IMR-90 (cell line): Measurements from ENCODE around the gene KCNJ16. TPM values are rescaled to one million over a fixed set of nuclear protein-coding genes. Genes with fewer than 3 reads are reported as not detected.

Experiments used
- ATAC-seq: fragments of 200-7000 bp; cut with Tn5 transposase; 2 replicates; pipeline ENCODE4 v1.9.1; 2020; ENCODE audit warnings: low read depth, mild to moderate bottlenecking, moderate library complexity
- BruUV-seq: library from RNA; stranded (reverse); fragments of 400-500 nt; replicated peaks from 2 replicates; lab custom pipeline; 2021; lab: Mats Ljungman, UMichigan
- CTCF ChIA-PET: fragments of 300-600 bp; formaldehyde crosslinking; extraction: SDS; loops from one replicate; lab custom pipeline; 2021; ENCODE audit warnings: antibody characterized with exemption; lab: Yijun Ruan, JAX
- POLR2A ChIA-PET: fragments of 300-600 bp; sonication (Branson Sonifier 250); formaldehyde crosslinking; loops from one replicate; lab custom pipeline; 2022; ENCODE audit warnings: antibody characterized with exemption; ENCODE audit not compliant: unreplicated experiment; lab: Charles Lee
- DNase-seq: peaks from one replicate; pipeline ENCODE4 v3.0.0; 2013
- H2AFZ ChIP-seq: replicated peaks from 2 replicates; pipeline ENCODE3; 2013; ENCODE audit warnings: low read length, mild to moderate bottlenecking; ENCODE audit not compliant: poor library complexity
- H2AK5ac ChIP-seq: 2 replicates; pipeline ENCODE4 v1.6.1; 2013; ENCODE audit warnings: low read depth, low read length, inconsistent platforms
- H2AK9ac ChIP-seq: replicated peaks from 2 replicates; pipeline ENCODE3; 2013; ENCODE audit warnings: mild to moderate bottlenecking, low read depth, low read length, moderate library complexity; ENCODE audit not compliant: poor library complexity
- H2BK120ac ChIP-seq: 2 replicates; pipeline ENCODE4 v1.6.1; 2013; ENCODE audit warnings: low read depth, low read length, inconsistent platforms
- H2BK15ac ChIP-seq: 3 replicates; pipeline ENCODE4 v1.6.1; 2013; ENCODE audit warnings: low read depth, low read length, inconsistent platforms
- H2BK20ac ChIP-seq: 2 replicates; pipeline ENCODE4 v1.6.1; 2013; ENCODE audit warnings: low read depth, mild to moderate bottlenecking, inconsistent platforms, low read length, moderate library complexity
- H2BK5ac ChIP-seq: 2 replicates; pipeline ENCODE4 v1.6.1; 2013; ENCODE audit warnings: mild to moderate bottlenecking, low read depth, low read length, inconsistent platforms; ENCODE audit not compliant: poor library complexity, severe bottlenecking
- H3K14ac ChIP-seq: replicated peaks from 2 replicates; pipeline ENCODE4 v1.6.1; 2013; ENCODE audit warnings: low read depth, low read length, inconsistent platforms
- H3K18ac ChIP-seq: 2 replicates; pipeline ENCODE4 v1.6.1; 2013; ENCODE audit warnings: low read depth, low read length, control low read depth
- H3K23ac ChIP-seq: 2 replicates; pipeline ENCODE4 v1.6.1; 2013; ENCODE audit warnings: low read depth, low read length, inconsistent platforms
- H3K27ac ChIP-seq: 2 replicates; pipeline ENCODE4 v1.5.1; 2013; ENCODE audit warnings: mild to moderate bottlenecking, control low read depth, low read length; ENCODE audit not compliant: insufficient read depth
- H3K27me3 ChIP-seq: 2 replicates; pipeline ENCODE4 v1.6.1; 2013; ENCODE audit warnings: low read length; ENCODE audit not compliant: control insufficient read depth, insufficient read depth
- H3K36me3 ChIP-seq: 2 replicates; pipeline ENCODE4 v1.6.1; 2013; ENCODE audit warnings: low read length, mixed read lengths; ENCODE audit not compliant: control insufficient read depth, insufficient read depth
- H3K4ac ChIP-seq: 2 replicates; pipeline ENCODE4 v1.6.1; 2013; ENCODE audit warnings: low read depth, low read length, inconsistent platforms
- H3K4me1 ChIP-seq: 2 replicates; pipeline ENCODE4 v1.6.1; 2013; ENCODE audit warnings: low read length, mixed read lengths; ENCODE audit not compliant: control insufficient read depth, insufficient read depth
- H3K4me2 ChIP-seq: 2 replicates; pipeline ENCODE4 v1.6.1; 2013; ENCODE audit warnings: low read depth, mild to moderate bottlenecking, control low read depth, low read length, moderate library complexity
- H3K4me3 ChIP-seq: 2 replicates; pipeline ENCODE4 v1.5.1; 2013; ENCODE audit warnings: low read depth, mild to moderate bottlenecking, control low read depth, low read length, moderate library complexity; ENCODE audit not compliant: insufficient read depth
- H3K56ac ChIP-seq: 2 replicates; pipeline ENCODE4 v1.6.1; 2013; ENCODE audit warnings: low read length, inconsistent platforms; ENCODE audit not compliant: insufficient read depth; ENCODE audit errors: extremely low read depth
- H3K79me1 ChIP-seq, 2 experiments: 2 replicates each; pipeline ENCODE4 v1.6.1; 2013; ENCODE audit warnings: low read length in 2 of 2, inconsistent platforms in 1 of 2, low read depth in 1 of 2
- H3K9ac ChIP-seq: 2 replicates; pipeline ENCODE4 v1.6.1; 2013; ENCODE audit warnings: low read depth, low read length, control low read depth
- H3K9me1 ChIP-seq: 2 replicates; pipeline ENCODE4 v1.6.1; 2013; ENCODE audit warnings: low read length, inconsistent platforms; ENCODE audit not compliant: insufficient read depth
- H3K9me3 ChIP-seq: 2 replicates; pipeline ENCODE4 v1.6.1; 2013; ENCODE audit warnings: low read length; ENCODE audit not compliant: control insufficient read depth, insufficient read depth
- H4K20me1 ChIP-seq: 2 replicates; pipeline ENCODE4 v1.6.1; 2013; ENCODE audit warnings: low read length, inconsistent platforms; ENCODE audit not compliant: insufficient read depth
- H4K5ac ChIP-seq: 2 replicates; pipeline ENCODE4 v1.6.1; 2013; ENCODE audit warnings: mild to moderate bottlenecking, low read depth, low read length, control low read depth
- H4K8ac ChIP-seq, 2 experiments: 2 replicates each; pipeline ENCODE4 v1.6.1; 2013; ENCODE audit warnings: low read depth in 2 of 2, low read length in 2 of 2, control low read depth in 1 of 2, inconsistent platforms in 1 of 2
- H4K91ac ChIP-seq: 2 replicates; pipeline ENCODE4 v1.6.1; 2013; ENCODE audit warnings: low read depth, low read length, inconsistent platforms; ENCODE audit not compliant: insufficient read depth
- BHLHE40 ChIP-seq: fragments of 150-350 bp; IDR thresholded peaks from 2 replicates; pipeline ENCODE4 v1.6.1; 2016; ENCODE audit warnings: mild to moderate bottlenecking, low read depth, low read length
- CEBPB ChIP-seq: IDR thresholded peaks from 2 replicates; pipeline ENCODE4 v1.6.1; 2012; ENCODE audit warnings: low read depth, low read length, improper control_type of control experiment
- CHD1 ChIP-seq: IDR thresholded peaks from 2 replicates; pipeline ENCODE4 v1.6.1; 2012; ENCODE audit warnings: low read depth, low read length, improper control_type of control experiment
- FOS ChIP-seq: fragments of 150-350 bp; IDR thresholded peaks from 2 replicates; pipeline ENCODE4 v1.6.1; 2016; ENCODE audit warnings: low read depth, low read length
- MAFK ChIP-seq: IDR thresholded peaks from 2 replicates; pipeline ENCODE4 v1.6.1; 2012; ENCODE audit warnings: low read depth, low read length, improper control_type of control experiment
- MAZ ChIP-seq: IDR thresholded peaks from 2 replicates; pipeline ENCODE4 v1.6.1; 2012; ENCODE audit warnings: low read depth, mild to moderate bottlenecking, low read length, improper control_type of control experiment, moderate library complexity, borderline replicate concordance
- MXI1 ChIP-seq: IDR thresholded peaks from 2 replicates; pipeline ENCODE4 v1.6.1; 2012; ENCODE audit warnings: low read depth, mild to moderate bottlenecking, low read length, moderate library complexity, borderline replicate concordance
- NFE2L2 ChIP-seq: fragments of 150-350 bp; IDR thresholded peaks from 2 replicates; pipeline ENCODE4 v1.6.1; 2016; ENCODE audit warnings: low read depth, mild to moderate bottlenecking, low read length
- POLR2A ChIP-seq: IDR thresholded peaks from 2 replicates; pipeline ENCODE4 v1.6.1; 2012; ENCODE audit warnings: mild to moderate bottlenecking, low read depth, low read length
- RAD21 ChIP-seq: IDR thresholded peaks from 2 replicates; pipeline ENCODE4 v1.6.1; 2012; ENCODE audit warnings: low read length, improper control_type of control experiment
- RCOR1 ChIP-seq: IDR thresholded peaks from 2 replicates; pipeline ENCODE4 v1.6.1; 2012; ENCODE audit warnings: mild to moderate bottlenecking, low read length, improper control_type of control experiment; ENCODE audit not compliant: insufficient replicate concordance
- RFX5 ChIP-seq: IDR thresholded peaks from 2 replicates; pipeline ENCODE4 v1.8.0; 2012; ENCODE audit warnings: low read depth, mild to moderate bottlenecking, low read length, moderate library complexity
- SMC3 ChIP-seq: fragments of 150-350 bp; IDR thresholded peaks from 2 replicates; pipeline ENCODE4 v1.6.1; 2016; ENCODE audit warnings: low read depth, mild to moderate bottlenecking, antibody characterized with exemption, low read length, moderate library complexity
- USF2 ChIP-seq: fragments of 150-350 bp; IDR thresholded peaks from 2 replicates; pipeline ENCODE4 v1.6.1; 2017; ENCODE audit warnings: mild to moderate bottlenecking, antibody characterized with exemption, low read length, low read depth
- WGBS, 2 experiments: methylation state at CpG; one replicate each; pipeline versions ENCODE4 v1.1.5 to v1.1.7; 2013; ENCODE audit warnings: missing lambda C conversion rate in 2 of 2; ENCODE audit not compliant: insufficient read length in 1 of 2; ENCODE audit errors: extremely low coverage in 2 of 2; 5-methylcytosine and 5-hydroxymethylcytosine counted together
- dilution Hi-C: fragments of 300-500 bp; cut with HindIII; formaldehyde crosslinking; loops from one replicate; pipeline ENCODE4 v1.14.3; 2018; ENCODE audit warnings: low sequenced_read_pairs; ENCODE audit not compliant: unreplicated experiment
- in situ Hi-C: fragments of 300-500 bp; cut with MboI; formaldehyde crosslinking; loops from 3 replicates; pipeline ENCODE4 v1.14.3; 2019; ENCODE audit warnings: low sequenced_read_pairs, inconsistent platforms, mixed read lengths
- intact Hi-C: fragments of 100-400 bp; cut with micrococcal nuclease; formaldehyde crosslinking; loops from 2 replicates; pipeline ENCODE4 v1.10.0; 2022
- polyA plus RNA-seq, 3 experiments: library from polyadenylated mRNA; depleted of rRNA; stranded (reverse); fragments of >200 nt; gene quantifications; 2 replicates each; pipeline ENCODE4 v1.2.3, GENCODE V29; 2012; ENCODE audit warnings: low replicate concordance in 1 of 3
- total RNA-seq: library from RNA; depleted of rRNA; stranded (reverse); fragments of >200 nt; gene quantifications from 2 replicates; pipeline ENCODE4 v1.2.3, GENCODE V29; 2012
- TF ChIP-seq, protein P1 (sequence below): conservative IDR thresholded peaks from 2 replicates; pipeline ENCODE4 v1.5.1; 2012; ENCODE audit warnings: mild to moderate bottlenecking, low read depth, low read length, improper control_type of control experiment
- TF ChIP-seq, protein P2 (sequence below): fragments of 150-350 bp; IDR thresholded peaks from 2 replicates; pipeline ENCODE4 v1.6.1; 2016; ENCODE audit warnings: low read depth, mild to moderate bottlenecking, low read length, moderate library complexity, borderline replicate concordance

KCNJ16 gene
- total and polyA plus RNA-seq, 2 of the 4 experiments (the other 2 are of a cell fraction) = not detected

DNA sequence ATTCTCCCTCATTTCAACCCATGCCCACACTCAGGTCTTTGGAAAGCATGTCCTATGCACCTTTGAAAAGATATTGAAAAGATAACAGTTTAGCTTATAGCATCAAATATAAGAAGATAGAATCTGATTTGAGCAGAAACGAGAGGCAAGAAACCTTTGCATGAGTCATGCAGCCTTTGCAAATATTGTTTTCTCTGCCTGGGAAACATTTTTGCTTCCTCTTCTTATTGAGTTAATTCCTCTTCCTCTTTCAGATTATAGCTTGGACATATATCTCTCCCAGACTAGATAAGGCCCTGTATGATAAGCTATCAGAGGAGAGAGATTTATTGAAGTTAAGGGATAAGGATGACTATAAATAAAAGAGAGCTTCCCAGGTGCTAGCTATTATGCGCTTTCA lies 48.2 kb downstream of the KCNJ16 start:
- H3K4me1 ChIP-seq = no peaks in the 10 kb centered on the region
- ChIA-PET POLR2A (no interaction called here), CTCF (interaction anchor here (0.6 kb wide), 1 partner anchor 13 kb away, joined by 6 read pairs; no protein-coding TSS in a partner anchor)
- BruUV-seq = no TSS peak
- H2AK9ac ChIP-seq = no peak overlapping the region
- no peak overlapping the region for H2AK5ac ChIP-seq
- dilution Hi-C loops = no loop called here
- no peak overlapping the region for H2BK15ac ChIP-seq
- H4K91ac ChIP-seq = no peak overlapping the region
- no peaks in the 10 kb centered on the region for H3K9me3 ChIP-seq
- DNase-seq = peak; percentile 6
- no peak overlapping the region for H3K4me3 ChIP-seq
- in situ Hi-C loops = no loop called here
- no peak overlapping the region for H2BK5ac ChIP-seq
- no peaks in the 10 kb centered on the region for H3K79me1 ChIP-seq
- H3K9ac ChIP-seq = no peak overlapping the region
- no peak for ATAC-seq
- H3K18ac ChIP-seq = no peak overlapping the region
- TF ChIP-seq NFE2L2 (no peak), BHLHE40 (no peak), CEBPB (no peak), CHD1 (no peak), RAD21 (no peak), POLR2A (no peak), USF2 (no peak), SMC3 (no peak), FOS (no peak), MAZ (no peak), MXI1 (no peak), RCOR1 (no peak), RFX5 (no peak), MAFK (no peak)
- TF ChIP-seq, protein P1, sequence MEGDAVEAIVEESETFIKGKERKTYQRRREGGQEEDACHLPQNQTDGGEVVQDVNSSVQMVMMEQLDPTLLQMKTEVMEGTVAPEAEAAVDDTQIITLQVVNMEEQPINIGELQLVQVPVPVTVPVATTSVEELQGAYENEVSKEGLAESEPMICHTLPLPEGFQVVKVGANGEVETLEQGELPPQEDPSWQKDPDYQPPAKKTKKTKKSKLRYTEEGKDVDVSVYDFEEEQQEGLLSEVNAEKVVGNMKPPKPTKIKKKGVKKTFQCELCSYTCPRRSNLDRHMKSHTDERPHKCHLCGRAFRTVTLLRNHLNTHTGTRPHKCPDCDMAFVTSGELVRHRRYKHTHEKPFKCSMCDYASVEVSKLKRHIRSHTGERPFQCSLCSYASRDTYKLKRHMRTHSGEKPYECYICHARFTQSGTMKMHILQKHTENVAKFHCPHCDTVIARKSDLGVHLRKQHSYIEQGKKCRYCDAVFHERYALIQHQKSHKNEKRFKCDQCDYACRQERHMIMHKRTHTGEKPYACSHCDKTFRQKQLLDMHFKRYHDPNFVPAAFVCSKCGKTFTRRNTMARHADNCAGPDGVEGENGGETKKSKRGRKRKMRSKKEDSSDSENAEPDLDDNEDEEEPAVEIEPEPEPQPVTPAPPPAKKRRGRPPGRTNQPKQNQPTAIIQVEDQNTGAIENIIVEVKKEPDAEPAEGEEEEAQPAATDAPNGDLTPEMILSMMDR = no peak
- TF ChIP-seq, protein P2, sequence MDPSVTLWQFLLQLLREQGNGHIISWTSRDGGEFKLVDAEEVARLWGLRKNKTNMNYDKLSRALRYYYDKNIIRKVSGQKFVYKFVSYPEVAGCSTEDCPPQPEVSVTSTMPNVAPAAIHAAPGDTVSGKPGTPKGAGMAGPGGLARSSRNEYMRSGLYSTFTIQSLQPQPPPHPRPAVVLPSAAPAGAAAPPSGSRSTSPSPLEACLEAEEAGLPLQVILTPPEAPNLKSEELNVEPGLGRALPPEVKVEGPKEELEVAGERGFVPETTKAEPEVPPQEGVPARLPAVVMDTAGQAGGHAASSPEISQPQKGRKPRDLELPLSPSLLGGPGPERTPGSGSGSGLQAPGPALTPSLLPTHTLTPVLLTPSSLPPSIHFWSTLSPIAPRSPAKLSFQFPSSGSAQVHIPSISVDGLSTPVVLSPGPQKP = no peak
- no peak overlapping the region for H3K14ac ChIP-seq
- no peak overlapping the region for H3K27ac ChIP-seq
- no peaks in the 10 kb centered on the region for H3K9me1 ChIP-seq
- H4K8ac ChIP-seq = no peak overlapping the region
- H3K4ac ChIP-seq = no peak overlapping the region
- H4K20me1 ChIP-seq = no peaks in the 10 kb centered on the region
- no peak overlapping the region for H4K5ac ChIP-seq
- no CpG with 5 or more reads among the region's 2 CpGs for WGBS, 2 experiments
- H3K36me3 ChIP-seq = no peaks in the 10 kb centered on the region
- intact Hi-C loops = no loop called here
- no peak overlapping the region for H3K56ac ChIP-seq
- no peak overlapping the region for H2BK120ac ChIP-seq
- no peak overlapping the region for H3K23ac ChIP-seq
- H3K4me2 ChIP-seq = no peak overlapping the region
- no peak overlapping the region for H2BK20ac ChIP-seq
- no peak overlapping the region for H2AFZ ChIP-seq
- H3K27me3 ChIP-seq = no peaks in the 10 kb centered on the region
